H1 (cell line): ENCODE results near the gene CFAP107. TPM values are rescaled to one million over a fixed set of nuclear protein-coding genes. Genes with fewer than 3 reads are reported as not detected.

Experiments used
- CBX5 ChIP-seq: fragments of 300-800, 300-1000 bp; sonication (generic); IDR thresholded peaks from 2 replicates; pipeline ENCODE4 v1.7.1; 2016; ENCODE audit warnings: antibody characterized with exemption, low read length, low read depth
- polyA plus RNA-seq, 7 experiments: library from polyadenylated mRNA; depleted of rRNA in 3 of 7; stranded (reverse) in 5 of 7; unstranded in 2 of 7; fragments of >200 nt in 5 of 7; fragments of 200-250 nt in 2 of 7; gene quantifications; 1 replicate in 5 of 7; 2 replicates in 1 of 7; 4 replicates in 1 of 7; pipeline versions ENCODE4 v1.2.1 to v1.2.3, GENCODE V29; 2011 to 2013; ENCODE audit warnings: missing spikeins in 2 of 7, mixed read lengths in 2 of 7
- total RNA-seq: library from RNA; stranded (reverse); fragmentation: NEBNext Ultra II Directional; extraction: Animal tissue kit (Norgen Biotek cat#: 25700); gene quantifications from 2 replicates; pipeline ENCODE4 v1.2.1, GENCODE V29; 2021

Gene CFAP107
- total and polyA plus RNA-seq, 2 of the 8 experiments (the other 6 are each of a cell fraction or from before 2014, with no cell fraction given), result 0.23 TPM; not detected in 1

DNA sequence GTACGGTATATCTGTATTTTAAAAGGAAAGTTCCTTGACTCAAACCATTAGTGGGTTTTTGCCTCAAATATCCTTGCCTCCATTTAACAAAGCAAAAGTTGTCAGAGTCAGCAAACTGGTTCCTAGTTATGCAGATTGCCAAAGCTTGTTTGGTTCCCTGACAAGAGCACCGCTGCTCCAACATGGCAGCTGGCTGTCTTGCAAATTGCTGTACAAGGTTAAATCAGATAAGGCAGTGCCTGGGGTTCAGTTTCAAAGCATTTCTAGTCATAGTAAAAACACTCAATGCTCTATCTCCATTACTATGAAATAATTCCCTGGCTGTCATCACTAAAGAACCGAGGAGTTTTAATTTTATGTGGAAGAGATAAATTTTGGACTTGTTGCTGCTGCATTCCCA is 11.3 kb upstream of the CFAP107 start (continued):
- no peak for TF ChIP-seq CBX5
- TF ChIP-seq, all 59 proteins: peak for 0
